GM12878 (cell line): ENCODE measurements around the gene SAMD4A. TPM values are rescaled to one million over a fixed set of nuclear protein-coding genes. Genes with fewer than 3 reads are reported as not detected.

Source experiments
- ATAC-seq: fragments of 200-7000 bp; cut with Tn5 transposase; 3 replicates; pipeline ENCODE4 v1.9.1; 2020; ENCODE audit warnings: mild to moderate bottlenecking, moderate library complexity
- BruUV-seq: library from RNA; stranded (reverse); fragments of 400-500 nt; replicated peaks from 2 replicates; lab custom pipeline; 2021; lab: Mats Ljungman, UMichigan
- CTCF ChIA-PET: fragments of 300-600 bp; sonication (Branson Sonifier 250); formaldehyde crosslinking; extraction: SDS; loops from one replicate; lab custom pipeline; 2021; ENCODE audit warnings: inconsistent platforms; lab: Yijun Ruan, JAX
- POLR2A ChIA-PET: fragments of 350-600 bp; formaldehyde crosslinking; extraction: SDS; loops from one replicate; lab custom pipeline; 2021; ENCODE audit warnings: inconsistent platforms; lab: Charles Lee
- RAD21 ChIA-PET: fragments of 300-600 bp; sonication (Branson Sonifier 250); formaldehyde crosslinking; loops from one replicate; lab custom pipeline; 2023; ENCODE audit warnings: antibody characterized with exemption; ENCODE audit not compliant: unreplicated experiment; lab: Charles Lee
- SMC1A ChIA-PET: fragments of 300-600 bp; sonication (Branson Sonifier 250); formaldehyde crosslinking; loops from one replicate; lab custom pipeline; 2023; ENCODE audit not compliant: unreplicated experiment, uncharacterized antibody; lab: Charles Lee
- DNase-seq: peaks from one replicate; pipeline ENCODE4 v3.0.0-alpha.2; 2011; ENCODE audit warnings: low read depth, low spot score
- FAIRE-seq: peaks from 3 replicates; lab custom pipeline; 2011; peaks lifted over from hg19 to GRCh38; lab: Jason Lieb, UNC
- H2AFZ ChIP-seq: 2 replicates; pipeline ENCODE4 v1.6.0; 2011; ENCODE audit warnings: low read depth, low read length, control low read depth; ENCODE audit not compliant: control insufficient read depth
- H3K27ac ChIP-seq: 2 replicates; pipeline ENCODE4 v1.5.1; 2011; ENCODE audit warnings: control low read depth; ENCODE audit not compliant: control insufficient read depth, insufficient read depth
- H3K27me3 ChIP-seq, 2 experiments: replicated peaks in 1 of 2; 2 replicates each; pipeline versions ENCODE4 v1.6.0 to v1.6.1; 2011; ENCODE audit warnings: low read length in 1 of 2; ENCODE audit not compliant: control insufficient read depth in 2 of 2, insufficient read depth in 2 of 2
- H3K36me3 ChIP-seq, 2 experiments: 2 replicates each; pipeline ENCODE4 v1.5.1; 2011; ENCODE audit warnings: low read length in 1 of 2; ENCODE audit not compliant: control insufficient read depth in 2 of 2, insufficient read depth in 2 of 2
- H3K4me1 ChIP-seq: 2 replicates; pipeline ENCODE4 v1.6.1; 2011; ENCODE audit warnings: mild to moderate bottlenecking, low read length, moderate library complexity, mixed read lengths; ENCODE audit not compliant: control insufficient read depth, insufficient read depth
- H3K4me2 ChIP-seq: 2 replicates; pipeline ENCODE4 v1.6.0; 2011; ENCODE audit warnings: control low read depth; ENCODE audit not compliant: control insufficient read depth, insufficient read depth
- H3K4me3 ChIP-seq: fragments of 200-600 bp; sonication (generic); 2 replicates; pipeline ENCODE4 v1.5.1; 2016
- H3K79me2 ChIP-seq: 2 replicates; pipeline ENCODE4 v1.6.0; 2011; ENCODE audit warnings: low read length; ENCODE audit not compliant: control insufficient read depth, insufficient read depth
- H3K9ac ChIP-seq: 2 replicates; pipeline ENCODE4 v1.8.0; 2011; ENCODE audit warnings: low read length, control low read depth, mixed read lengths; ENCODE audit not compliant: control insufficient read depth, insufficient read depth
- H3K9me3 ChIP-seq: replicated peaks from 3 replicates; pipeline ENCODE4 v1.5.1; 2011; ENCODE audit warnings: mild to moderate bottlenecking, low read length; ENCODE audit not compliant: control insufficient read depth, insufficient read depth
- H4K20me1 ChIP-seq: 2 replicates; pipeline ENCODE4 v1.6.0; 2011; ENCODE audit not compliant: control insufficient read depth, insufficient read depth
- NFIC ChIP-seq: IDR thresholded peaks from 2 replicates; pipeline ENCODE4 v1.6.1; 2012; ENCODE audit warnings: low read depth, mild to moderate bottlenecking, inconsistent platforms, low read length, moderate library complexity
- PML ChIP-seq: IDR thresholded peaks from 2 replicates; pipeline ENCODE4 v1.6.1; 2012; ENCODE audit warnings: low read length, inconsistent platforms
- SKIL ChIP-seq: fragments of 450-650 bp; IDR thresholded peaks from 2 replicates; pipeline ENCODE4 v1.6.1; 2017; ENCODE audit warnings: mild to moderate bottlenecking, low read depth, inconsistent platforms; ENCODE audit not compliant: poor library complexity, severe bottlenecking
- STAT1 ChIP-seq: fragments of 450-650 bp; conservative IDR thresholded peaks from 2 replicates; pipeline ENCODE4 v1.6.1; 2014; ENCODE audit warnings: antibody characterized with exemption, mild to moderate bottlenecking
- ZNF384 ChIP-seq: IDR thresholded peaks from 2 replicates; pipeline ENCODE4 v1.6.1; 2012; ENCODE audit warnings: low read depth, mild to moderate bottlenecking, low read length, improper control_type of control experiment, borderline replicate concordance
- WGBS: methylation state at CpG from one replicate; pipeline ENCODE4 v1.1.6; 2016; ENCODE audit warnings: low lambda C conversion rate; ENCODE audit not compliant: insufficient replicate concordance, insufficient coverage; ENCODE audit errors: missing lambda C conversion rate; 5-methylcytosine and 5-hydroxymethylcytosine counted together
- in situ Hi-C: fragments of 300-500 bp; cut with MboI; formaldehyde crosslinking; loops from 9 replicates; pipeline ENCODE4 v1.14.3; 2018; ENCODE audit warnings: mixed read lengths
- intact Hi-C: fragments of 100-400 bp; cut with micrococcal nuclease; formaldehyde crosslinking; loops from one replicate; pipeline ENCODE4 v1.14.2; 2022; ENCODE audit not compliant: unreplicated experiment
- polyA plus RNA-seq, 11 experiments: library from polyadenylated mRNA; depleted of rRNA in 4 of 11; unstranded in 6 of 11; stranded (reverse) in 5 of 11; fragments of >200 nt; fragmentation: Nextera tagmentation in 4 of 11; fragmentation: Illumina TruSeq in 1 of 11; extraction: Ambion mirVana in 4 of 11; extraction: Trizol in 1 of 11; gene quantifications; 1 replicate in 1 of 11; 2 replicates in 10 of 11; pipeline versions ENCODE4 v1.2.1 to v1.2.3, GENCODE V29; 2011 to 2016; ENCODE audit warnings: inconsistent platforms in 2 of 11, missing spikeins in 2 of 11, low read depth in 1 of 11
- total RNA-seq, 4 experiments: library from RNA; depleted of rRNA in 3 of 4; stranded (reverse); fragments of >200 nt in 3 of 4; fragmentation: Illumina TruSeq in 1 of 4; extraction: Trizol in 1 of 4; gene quantifications; 2 replicates each; pipeline versions ENCODE4 v1.2.1 to v1.2.3, GENCODE V29; 2013 to 2021

Gene SAMD4A
- total and polyA plus RNA-seq, 10 of the 15 experiments (the other 5 are each of a cell fraction or from before 2014, with no cell fraction given): 0.05 to 0.56 (median 0.31) TPM

- ATAC-seq (no peak), DNase-seq (no peak), FAIRE-seq (no peak)
- Histone ChIP-seq H3K27ac (no peak overlapping the region), H3K4me3 (no peak overlapping the region), H3K4me1 (peaks cover 7% of the 10 kb centered on the region; the same call in 1 of the 2 replicates), H2AFZ (no peak overlapping the region), H3K4me2 (no peak overlapping the region), H3K27me3 (no peaks in the 10 kb centered on the region), H3K36me3 (peaks cover 0 to 2% of the 10 kb centered on the region in 2 experiments; a peak in 1 of 4 replicates), H3K9me3 (no peaks in the 10 kb centered on the region), H3K9ac (no peak overlapping the region), H4K20me1 (no peaks in the 10 kb centered on the region), H3K79me2 (no peaks in the 10 kb centered on the region)
- no TSS peak for BruUV-seq
- CTCF ChIA-PET: no interaction called here
- in situ Hi-C loops: no loop called here
- 96% methylated on average over 2 of the region's 2 CpGs for WGBS
- RAD21 ChIA-PET: no interaction called here
- POLR2A ChIA-PET: no interaction called here
- intact Hi-C loops: no loop called here
- no peak for TF ChIP-seq PML
- no peak for TF ChIP-seq ZNF384
- no peak for TF ChIP-seq SKIL
- no peak for TF ChIP-seq STAT1
- TF ChIP-seq NFIC: no peak
- SMC1A ChIA-PET: no interaction called here
Measured at GRCh38 chr14:54535646-54536045, 31.3 kb upstream of the SAMD4A start.
